GM12865 (cell line): ENCODE measurements around the gene PLA2G15.
A peak's percentile ranks its signal among the peaks of the same experiment; 100 is the strongest.

ENCODE experiments used
- DNase-seq: peaks from one replicate; pipeline ENCODE4 v3.0.0; 2010; ENCODE audit warnings: low read depth
- H3K4me3 ChIP-seq: 2 replicates; pipeline ENCODE4 v1.5.1; 2011; ENCODE audit warnings: mild to moderate bottlenecking, low read depth, low read length, control low read depth
- TF ChIP-seq, protein P1 (sequence below): IDR thresholded peaks from 2 replicates; pipeline ENCODE4 v1.5.1; 2011; ENCODE audit warnings: low read length, control low read depth, low read depth, inconsistent platforms; ENCODE audit not compliant: insufficient read depth; ENCODE audit errors: missing control alignments

Gene PLA2G15

GRCh38 chr16:68227850-68228553 lies 17.2 kb upstream of the PLA2G15 start:
- no peak for DNase-seq
- H3K4me3 ChIP-seq, result no peak overlapping the region
- TF ChIP-seq, protein P1, sequence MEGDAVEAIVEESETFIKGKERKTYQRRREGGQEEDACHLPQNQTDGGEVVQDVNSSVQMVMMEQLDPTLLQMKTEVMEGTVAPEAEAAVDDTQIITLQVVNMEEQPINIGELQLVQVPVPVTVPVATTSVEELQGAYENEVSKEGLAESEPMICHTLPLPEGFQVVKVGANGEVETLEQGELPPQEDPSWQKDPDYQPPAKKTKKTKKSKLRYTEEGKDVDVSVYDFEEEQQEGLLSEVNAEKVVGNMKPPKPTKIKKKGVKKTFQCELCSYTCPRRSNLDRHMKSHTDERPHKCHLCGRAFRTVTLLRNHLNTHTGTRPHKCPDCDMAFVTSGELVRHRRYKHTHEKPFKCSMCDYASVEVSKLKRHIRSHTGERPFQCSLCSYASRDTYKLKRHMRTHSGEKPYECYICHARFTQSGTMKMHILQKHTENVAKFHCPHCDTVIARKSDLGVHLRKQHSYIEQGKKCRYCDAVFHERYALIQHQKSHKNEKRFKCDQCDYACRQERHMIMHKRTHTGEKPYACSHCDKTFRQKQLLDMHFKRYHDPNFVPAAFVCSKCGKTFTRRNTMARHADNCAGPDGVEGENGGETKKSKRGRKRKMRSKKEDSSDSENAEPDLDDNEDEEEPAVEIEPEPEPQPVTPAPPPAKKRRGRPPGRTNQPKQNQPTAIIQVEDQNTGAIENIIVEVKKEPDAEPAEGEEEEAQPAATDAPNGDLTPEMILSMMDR, result peak; percentile 7

DNA sequence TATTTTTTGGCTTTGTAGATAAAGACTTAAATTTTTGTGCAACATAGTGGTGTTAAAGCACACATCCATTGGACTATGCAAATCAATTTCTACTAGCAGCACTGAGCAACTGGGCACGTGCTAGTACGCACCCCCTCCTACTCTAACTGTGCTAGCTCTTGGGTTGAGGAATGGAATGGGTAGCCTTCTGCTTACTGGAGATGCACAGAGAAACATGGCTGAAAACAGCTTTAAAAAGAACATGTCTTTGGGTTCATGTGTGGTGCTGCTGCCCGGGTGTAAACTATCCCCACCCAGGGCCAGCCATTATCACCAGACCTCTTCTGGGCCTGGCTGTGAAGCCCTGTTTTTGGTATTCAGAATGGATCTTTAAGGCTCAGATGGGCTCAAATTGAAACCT lies 16.5 kb upstream of the PLA2G15 start:
- H3K4me3 ChIP-seq, result no peak overlapping the region
- no peak for DNase-seq
- TF ChIP-seq, protein P1, result no peak

GRCh38 chr16:68229431-68230175 lies 15.6 kb upstream of the PLA2G15 start:
- TF ChIP-seq, protein P1, result peak; percentile 88
- no peak overlapping the region for H3K4me3 ChIP-seq
- DNase-seq, result peak; percentile 57

DNA sequence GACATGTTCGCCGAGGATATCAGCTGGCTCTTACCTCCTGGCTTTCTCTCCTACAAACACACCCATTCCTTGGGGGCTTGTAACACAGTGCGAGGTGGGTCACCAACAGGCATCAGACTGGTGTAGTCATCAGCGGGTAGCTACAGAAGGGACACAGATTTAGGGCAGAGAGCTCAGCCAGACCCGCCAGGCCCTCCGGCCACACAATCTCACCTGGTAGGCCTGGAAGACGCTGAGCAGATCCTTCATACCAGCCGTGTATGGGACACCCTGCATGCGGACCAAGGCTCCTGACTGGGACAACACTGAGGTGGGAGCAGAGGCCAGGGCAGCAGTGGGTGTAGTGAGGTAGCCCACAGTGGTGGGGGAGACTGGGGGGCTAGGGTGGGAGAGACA lies 15.0 kb upstream of the PLA2G15 start:
- TF ChIP-seq, protein P1, result no peak
- no peak for DNase-seq
- H3K4me3 ChIP-seq, result no peak overlapping the region

GRCh38 chr16:68230956-68231355 lies 14.2 kb upstream of the PLA2G15 start:
- no peak overlapping the region for H3K4me3 ChIP-seq
- no peak for DNase-seq
- TF ChIP-seq, protein P1, result no peak

- H3K4me3 ChIP-seq, result no peak overlapping the region
- TF ChIP-seq, protein P1, result no peak
- no peak for DNase-seq
Measured at GRCh38 chr16:68231384-68232136, 13.6 kb upstream of the PLA2G15 start.
